ENCODE results near the gene PTAR1. TPM values are rescaled to one million over a fixed set of nuclear protein-coding genes. Genes with fewer than 3 reads are reported as not detected.
A peak's percentile ranks its signal among the peaks of the same experiment; 100 is the strongest.

PTAR1 gene
- total RNA-seq, 1 experiment from 2014 or later, result 42.4 TPM

GRCh38 chr9:69674716-69675438 lies 84.9 kb downstream of the PTAR1 start:
- peak; percentile 69 for DNase-seq (ENCODE audit: low read depth)

- no peak for DNase-seq (ENCODE audit: low read depth)
These were observed 85.6 kb downstream of the PTAR1 start for GRCh38 chr9:69674112-69674685.

- DNase-seq (ENCODE audit: low read depth), result no peak
These were observed 86.5 kb downstream of the PTAR1 start for GRCh38 chr9:69673311-69673640.

- peak; percentile 89 for DNase-seq (ENCODE audit: low read depth)
These were observed 87.1 kb downstream of the PTAR1 start for GRCh38 chr9:69672596-69673310.

- peak; percentile 42 for DNase-seq (ENCODE audit: low read depth)
These were observed 87.8 kb downstream of the PTAR1 start, which contains the start of gene APBA1 for GRCh38 chr9:69671879-69672595. Gene APBA1, minus strand, starts transcription at chr9:69672371.

GRCh38 chr9:69671311-69671878 lies 88.4 kb downstream of the PTAR1 start:
- no peak for DNase-seq (ENCODE audit: low read depth)

- DNase-seq (ENCODE audit: low read depth), result peak; percentile 43
These were observed 92.5 kb downstream of the PTAR1 start for GRCh38 chr9:69667306-69667705.

GRCh38 chr9:69660304-69660703 lies 99.5 kb downstream of the PTAR1 start:
- no peak for DNase-seq (ENCODE audit: low read depth)

Other genes starting within 250 kb of the PTAR1 start
- gene APBA1, start 87.6 kb downstream of the PTAR1 start, total RNA-seq (2014; rRNA removed; shearing (Covaris generic)), result 0.69 and 1.2 TPM in 2 replicates
- not detected in 2 replicates for gene CFAP95, start 60.8 kb upstream of the PTAR1 start, total RNA-seq (2014; rRNA removed; shearing (Covaris generic))

Measured in M059J (cell line).